Spleen (tissue), 11 donors: ENCODE data around the gene MYCBPAP. TPM values are rescaled to one million over a fixed set of nuclear protein-coding genes. Genes with fewer than 3 reads are reported as not detected.

Source experiments
- DNase-seq: peaks from one replicate; pipeline ENCODE4 v3.0.0-alpha.2; 2020
- H3K27ac ChIP-seq, 8 donors: fragments of 200-600 bp; sonication (generic) in 7 of 8; 1 replicate in 4 of 8; 2 replicates in 4 of 8; pipeline versions ENCODE4 v1.5.0 to v1.8.0; 2016 to 2021; ENCODE audit warnings: inconsistent platforms in 4 of 8, mild to moderate bottlenecking in 4 of 8, moderate library complexity in 1 of 8
- H3K27me3 ChIP-seq, 7 donors: fragments of 200-600 bp; sonication (generic) in 6 of 7; replicated peaks in 1 of 7; 1 replicate in 4 of 7; 2 replicates in 3 of 7; pipeline versions ENCODE4 v1.5.0 to v1.8.0; 2016 to 2021; ENCODE audit warnings: inconsistent platforms in 3 of 7, mild to moderate bottlenecking in 1 of 7
- H3K36me3 ChIP-seq, 6 donors: fragments of 200-600 bp; sonication (generic) in 5 of 6; 1 replicate in 4 of 6; 2 replicates in 2 of 6; pipeline versions ENCODE4 v1.5.0 to v1.8.0; 2016 to 2021; ENCODE audit warnings: inconsistent platforms in 2 of 6
- H3K4me1 ChIP-seq, 6 donors: fragments of 200-600 bp; sonication (generic) in 5 of 6; 1 replicate in 3 of 6; 2 replicates in 3 of 6; pipeline versions ENCODE4 v1.5.0 to v1.8.0; 2016 to 2021; ENCODE audit warnings: inconsistent platforms in 3 of 6
- H3K4me3 ChIP-seq, 8 donors: fragments of 200-600 bp; sonication (generic) in 7 of 8; 1 replicate in 4 of 8; 2 replicates in 4 of 8; pipeline versions ENCODE4 v1.5.0 to v1.8.0; 2016 to 2021; ENCODE audit warnings: inconsistent platforms in 4 of 8, mild to moderate bottlenecking in 4 of 8, moderate library complexity in 2 of 8
- H3K9me3 ChIP-seq, 8 donors: fragments of 200-600 bp; sonication (generic) in 7 of 8; 1 replicate in 4 of 8; 2 replicates in 4 of 8; pipeline versions ENCODE4 v1.5.0 to v1.8.0; 2016 to 2021; ENCODE audit warnings: inconsistent platforms in 4 of 8
- POLR2A ChIP-seq, 3 donors: fragments of 450-650 bp; IDR thresholded peaks; one replicate each; pipeline ENCODE4 v1.5.1; 2017; ENCODE audit warnings: antibody characterized with exemption in 3 of 3, mild to moderate bottlenecking in 1 of 3
- POLR2AphosphoS5 ChIP-seq, 3 donors: sonication (generic); formaldehyde crosslinking; IDR thresholded peaks; one replicate each; pipeline ENCODE4 v1.5.1; 2017; ENCODE audit warnings: antibody characterized with exemption in 3 of 3
- WGBS, 5 donors: extraction: QIAGEN DNeasy Blood & Tissue Kit in 3 of 5; methylation state at CpG; one replicate each; pipeline versions ENCODE4 v1.1.5 to v1.1.7; 2013 to 2018; 5-methylcytosine and 5-hydroxymethylcytosine counted together
- intact Hi-C: fragments of 100-400 bp; cut with DNase I; formaldehyde crosslinking; loops from one replicate; pipeline ENCODE4 v1.15.0; 2023; ENCODE audit warnings: low total_unique reads
- polyA plus RNA-seq, 3 donors: library from polyadenylated mRNA; stranded (reverse); fragments of 200-250 nt; gene quantifications; one replicate each; pipeline ENCODE4 v1.2.1, GENCODE V29; 2013
- total RNA-seq, 7 donors: library from RNA; depleted of rRNA in 3 of 7; stranded (reverse); fragments of >200 nt in 3 of 7; fragmentation: NEBNext Ultra II Directional in 4 of 7; extraction: Animal tissue kit (Norgen Biotek cat#: 25700) in 4 of 7; gene quantifications; one replicate each; pipeline versions ENCODE4 v1.1.0 to v1.2.1, GENCODE V29; 2016 to 2021
- TF ChIP-seq, protein P1 (sequence below), 11 experiments: fragments of 200-600 bp in 7 of 11; fragments of 450-650 bp in 4 of 11; sonication (generic) in 4 of 11; IDR thresholded peaks in 8 of 11; conservative IDR thresholded peaks in 3 of 11; 1 replicate in 7 of 11; 2 replicates in 4 of 11; pipeline versions ENCODE4 v1.4.0 to v1.8.0; 2016 to 2021; ENCODE audit warnings: antibody characterized with exemption in 11 of 11, inconsistent platforms in 4 of 11, mild to moderate bottlenecking in 1 of 11
- donor health status: healthy with polysubstance abuse.
- donor health status: DM: no; HTN: no; CAD: no; lungs with moderate emphysema.
- donor health status: DM: no; HTN: no; CAD: no.
- donor health status: Bipolar disorder and iron deficiency.
- donor health status: healthy.
- donor health status: DM: no; HTN: no; CAD: no.
- donor health status: DM: yes; HTN: yes; CAD: no.

MYCBPAP gene
- total and polyA plus RNA-seq, 10 donors = 0.15 to 2.8 (median 0.84) TPM

DNA sequence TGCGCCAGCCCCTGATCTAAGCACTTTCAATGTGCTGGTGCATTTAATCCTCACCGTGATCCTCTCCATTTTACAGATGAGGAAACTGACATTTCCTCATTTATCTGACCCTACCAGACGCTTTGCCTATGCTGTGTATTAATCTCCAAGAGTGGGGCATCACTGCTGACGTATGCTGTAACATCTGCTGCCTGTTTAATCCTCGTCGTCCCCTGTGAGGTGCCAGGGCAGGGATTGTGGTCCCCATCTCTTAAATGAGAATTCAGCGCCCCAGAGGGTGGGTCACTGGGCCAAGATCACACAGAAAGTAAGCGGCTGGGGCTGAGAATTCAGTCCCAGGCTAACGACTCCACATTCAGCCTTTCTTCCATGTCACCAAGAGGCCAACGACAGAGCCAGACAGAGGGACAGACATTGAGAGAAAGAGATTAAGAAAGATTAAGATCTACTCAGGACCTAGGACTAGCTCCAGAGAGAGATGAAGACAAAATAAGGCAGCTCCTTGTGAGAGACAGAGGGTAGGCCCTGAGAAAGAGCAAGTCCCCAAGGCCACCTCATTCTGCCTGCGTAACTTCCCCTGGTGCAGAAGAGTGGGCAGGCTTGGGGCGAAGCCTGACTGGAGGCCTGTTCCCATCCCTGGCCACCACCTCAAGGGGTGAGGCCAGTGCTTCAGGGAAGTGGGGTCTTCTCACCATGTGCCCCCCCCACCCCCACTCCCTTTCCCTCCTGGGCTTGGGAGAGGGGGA, 65.8 kb downstream of the MYCBPAP start:
- Histone ChIP-seq H3K9me3 (no peaks in the 10 kb centered on the region), H3K4me3 (no peak overlapping the region), H3K36me3 (no peaks in the 10 kb centered on the region), H3K27me3 (peaks cover 0 to 33% (median 0%) of the 10 kb centered on the region in 7 donors), H3K4me1 (no peaks in the 10 kb centered on the region), H3K27ac (no peak overlapping the region)
- no peak for DNase-seq
- TF ChIP-seq, protein P1, sequence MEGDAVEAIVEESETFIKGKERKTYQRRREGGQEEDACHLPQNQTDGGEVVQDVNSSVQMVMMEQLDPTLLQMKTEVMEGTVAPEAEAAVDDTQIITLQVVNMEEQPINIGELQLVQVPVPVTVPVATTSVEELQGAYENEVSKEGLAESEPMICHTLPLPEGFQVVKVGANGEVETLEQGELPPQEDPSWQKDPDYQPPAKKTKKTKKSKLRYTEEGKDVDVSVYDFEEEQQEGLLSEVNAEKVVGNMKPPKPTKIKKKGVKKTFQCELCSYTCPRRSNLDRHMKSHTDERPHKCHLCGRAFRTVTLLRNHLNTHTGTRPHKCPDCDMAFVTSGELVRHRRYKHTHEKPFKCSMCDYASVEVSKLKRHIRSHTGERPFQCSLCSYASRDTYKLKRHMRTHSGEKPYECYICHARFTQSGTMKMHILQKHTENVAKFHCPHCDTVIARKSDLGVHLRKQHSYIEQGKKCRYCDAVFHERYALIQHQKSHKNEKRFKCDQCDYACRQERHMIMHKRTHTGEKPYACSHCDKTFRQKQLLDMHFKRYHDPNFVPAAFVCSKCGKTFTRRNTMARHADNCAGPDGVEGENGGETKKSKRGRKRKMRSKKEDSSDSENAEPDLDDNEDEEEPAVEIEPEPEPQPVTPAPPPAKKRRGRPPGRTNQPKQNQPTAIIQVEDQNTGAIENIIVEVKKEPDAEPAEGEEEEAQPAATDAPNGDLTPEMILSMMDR (IDR thresholded peaks at IDR 0.05 in 8 of 11, conservative IDR thresholded peaks at IDR 0.05 in 3 of 11) = no peak
- no peak for TF ChIP-seq POLR2A (IDR thresholded peaks at IDR 0.05)
- no peak for TF ChIP-seq POLR2AphosphoS5 (IDR thresholded peaks at IDR 0.05)
- 85 to 93% (median 86%) methylated on average over 12 of the region's 12 CpGs for WGBS, 5 donors
- intact Hi-C loops = no loop called here

DNA sequence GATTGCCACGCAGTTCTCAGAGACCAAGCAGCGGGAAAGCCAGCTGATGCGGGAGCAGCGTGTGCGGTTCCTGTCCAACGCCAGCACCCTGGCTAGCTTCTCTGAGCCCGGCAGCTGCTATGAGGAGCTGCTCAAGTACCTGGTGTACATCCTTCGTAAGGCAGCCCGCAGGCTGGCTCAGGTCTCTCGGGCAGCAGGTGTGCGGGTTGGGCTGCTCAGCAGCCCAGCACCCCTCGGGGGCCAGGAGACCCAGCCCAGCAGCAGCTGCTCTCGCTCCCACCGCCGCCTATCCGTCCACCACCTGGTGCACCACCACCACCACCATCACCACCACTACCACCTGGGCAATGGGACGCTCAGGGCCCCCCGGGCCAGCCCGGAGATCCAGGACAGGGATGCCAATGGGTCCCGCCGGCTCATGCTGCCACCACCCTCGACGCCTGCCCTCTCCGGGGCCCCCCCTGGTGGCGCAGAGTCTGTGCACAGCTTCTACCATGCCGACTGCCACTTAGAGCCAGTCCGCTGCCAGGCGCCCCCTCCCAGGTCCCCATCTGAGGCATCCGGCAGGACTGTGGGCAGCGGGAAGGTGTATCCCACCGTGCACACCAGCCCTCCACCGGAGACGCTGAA, 67.5 kb downstream of the MYCBPAP start:
- DNase-seq = no peak
- 80 to 90% (median 88%) methylated on average over 11 to 33 of the region's 33 CpGs for WGBS, 5 donors
- Histone ChIP-seq H3K4me3 (no peak overlapping the region), H3K27me3 (peaks cover 0 to 41% (median 0%) of the 10 kb centered on the region in 7 donors), H3K4me1 (no peaks in the 10 kb centered on the region), H3K36me3 (no peaks in the 10 kb centered on the region), H3K27ac (no peak overlapping the region), H3K9me3 (no peaks in the 10 kb centered on the region)
- TF ChIP-seq POLR2A (IDR thresholded peaks at IDR 0.05) (no peak), POLR2AphosphoS5 (IDR thresholded peaks at IDR 0.05) (no peak)
- TF ChIP-seq, protein P1 (IDR thresholded peaks at IDR 0.05 in 8 of 11, conservative IDR thresholded peaks at IDR 0.05 in 3 of 11) = no peak
- intact Hi-C loops = no loop called here

DNA sequence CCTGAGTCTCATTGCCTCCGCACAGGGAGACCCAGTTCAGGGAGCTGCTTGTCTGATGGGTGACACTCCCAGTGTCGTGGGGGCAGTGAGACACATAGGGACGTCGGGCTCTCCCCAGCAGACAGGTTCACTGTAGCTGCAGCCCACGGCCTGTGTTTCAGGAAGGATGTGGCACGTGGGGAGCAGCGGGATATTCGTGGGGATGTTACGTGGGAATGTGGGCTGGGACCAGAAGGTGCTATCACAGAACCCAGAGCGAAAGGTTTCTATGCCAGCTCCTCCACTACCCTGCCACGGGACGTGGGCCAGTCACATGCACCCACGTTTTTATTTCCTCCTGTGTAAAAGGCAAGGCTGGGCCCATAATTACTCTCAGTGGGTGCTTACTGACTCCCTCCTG, 68.6 kb downstream of the MYCBPAP start:
- WGBS, 5 donors = 57 to 77% (median 60%) methylated on average over 10 to 13 of the region's 13 CpGs
- no peak for DNase-seq
- TF ChIP-seq POLR2AphosphoS5 (IDR thresholded peaks at IDR 0.05) (no peak), POLR2A (IDR thresholded peaks at IDR 0.05) (no peak)
- TF ChIP-seq, protein P1 (IDR thresholded peaks at IDR 0.05 in 8 of 11, conservative IDR thresholded peaks at IDR 0.05 in 3 of 11) = no peak
- H3K4me3 ChIP-seq = no peak overlapping the region
- H3K27me3 ChIP-seq = peaks cover 0 to 45% (median 0%) of the 10 kb centered on the region in 7 donors
- no peaks in the 10 kb centered on the region for H3K4me1 ChIP-seq
- H3K27ac ChIP-seq = no peak overlapping the region
- no peaks in the 10 kb centered on the region for H3K36me3 ChIP-seq
- no peaks in the 10 kb centered on the region for H3K9me3 ChIP-seq
- intact Hi-C loops = no loop called here

DNA sequence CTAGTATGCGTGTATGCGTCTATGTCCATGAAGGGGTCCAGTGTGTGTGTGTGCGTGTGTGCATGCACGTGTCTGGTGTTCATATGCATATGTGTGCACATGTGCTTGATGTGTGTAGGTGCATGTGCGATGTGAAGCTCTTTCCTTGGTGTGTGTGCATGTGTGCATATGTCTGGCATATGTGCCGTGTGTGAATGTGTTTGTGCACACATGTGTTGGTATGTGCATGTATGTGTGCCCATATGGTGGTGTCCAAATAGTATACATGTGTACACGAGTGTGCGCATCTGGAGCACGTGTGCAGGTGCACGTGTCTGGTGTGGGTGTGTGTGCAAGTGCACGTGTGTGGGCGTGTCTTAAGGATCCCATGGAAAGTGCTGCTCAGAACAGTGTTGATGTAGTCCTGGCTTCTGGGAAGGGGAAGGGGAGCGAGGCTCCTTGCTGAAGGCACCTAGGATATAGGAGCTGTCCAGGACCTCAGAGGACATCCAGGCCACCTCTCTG, 69.3 kb downstream of the MYCBPAP start:
- no peaks in the 10 kb centered on the region for H3K4me1 ChIP-seq
- 83 to 95% (median 92%) methylated on average over 12 to 13 of the region's 13 CpGs for WGBS, 5 donors
- H3K36me3 ChIP-seq = no peaks in the 10 kb centered on the region
- no peaks in the 10 kb centered on the region for H3K9me3 ChIP-seq
- TF ChIP-seq, protein P1 (IDR thresholded peaks at IDR 0.05 in 8 of 11, conservative IDR thresholded peaks at IDR 0.05 in 3 of 11) = no peak
- no peak for TF ChIP-seq POLR2AphosphoS5 (IDR thresholded peaks at IDR 0.05)
- no peak for TF ChIP-seq POLR2A (IDR thresholded peaks at IDR 0.05)
- DNase-seq = no peak
- peaks cover 0 to 43% (median 0%) of the 10 kb centered on the region in 7 donors for H3K27me3 ChIP-seq
- H3K27ac ChIP-seq = no peak overlapping the region
- intact Hi-C loops = no loop called here
- H3K4me3 ChIP-seq = no peak overlapping the region
